IPS-15b (cell line): Measurements from ENCODE around the gene SMIM12.

ENCODE experiments used
- H3K27me3 ChIP-seq: one replicate; pipeline ENCODE4 v1.6.1; 2013; ENCODE audit warnings: low read length; ENCODE audit not compliant: control insufficient read depth, insufficient read depth
- H3K36me3 ChIP-seq: one replicate; pipeline ENCODE4 v1.6.1; 2013; ENCODE audit warnings: low read length; ENCODE audit not compliant: control insufficient read depth, insufficient read depth
- H3K4me1 ChIP-seq: one replicate; pipeline ENCODE4 v1.6.1; 2013; ENCODE audit warnings: mild to moderate bottlenecking, low read length; ENCODE audit not compliant: control insufficient read depth, insufficient read depth
- H3K4me3 ChIP-seq: one replicate; pipeline ENCODE4 v1.5.1; 2013; ENCODE audit warnings: low read depth, low read length
- H3K9ac ChIP-seq: one replicate; pipeline ENCODE4 v1.6.1; 2013; ENCODE audit warnings: low read depth, mild to moderate bottlenecking, low read length
- H3K9me3 ChIP-seq: one replicate; pipeline ENCODE4 v1.6.1; 2013; ENCODE audit warnings: mild to moderate bottlenecking, low read length; ENCODE audit not compliant: control insufficient read depth, insufficient read depth

Gene SMIM12

GRCh38 chr1:34898330-34898761, 38.8 kb upstream of the SMIM12 start:
- Histone ChIP-seq H3K9me3 (no peaks in the 10 kb centered on the region), H3K9ac (no peak overlapping the region), H3K4me1 (no peaks in the 10 kb centered on the region), H3K36me3 (no peaks in the 10 kb centered on the region), H3K4me3 (no peak overlapping the region), H3K27me3 (no peaks in the 10 kb centered on the region)

- no peaks in the 10 kb centered on the region for H3K4me1 ChIP-seq
- no peak overlapping the region for H3K4me3 ChIP-seq
- H3K27me3 ChIP-seq, result no peaks in the 10 kb centered on the region
- no peaks in the 10 kb centered on the region for H3K9me3 ChIP-seq
- H3K9ac ChIP-seq, result no peak overlapping the region
- H3K36me3 ChIP-seq, result no peaks in the 10 kb centered on the region
Observed at GRCh38 chr1:34896612-34897011, 37.1 kb upstream of the SMIM12 start.

DNA sequence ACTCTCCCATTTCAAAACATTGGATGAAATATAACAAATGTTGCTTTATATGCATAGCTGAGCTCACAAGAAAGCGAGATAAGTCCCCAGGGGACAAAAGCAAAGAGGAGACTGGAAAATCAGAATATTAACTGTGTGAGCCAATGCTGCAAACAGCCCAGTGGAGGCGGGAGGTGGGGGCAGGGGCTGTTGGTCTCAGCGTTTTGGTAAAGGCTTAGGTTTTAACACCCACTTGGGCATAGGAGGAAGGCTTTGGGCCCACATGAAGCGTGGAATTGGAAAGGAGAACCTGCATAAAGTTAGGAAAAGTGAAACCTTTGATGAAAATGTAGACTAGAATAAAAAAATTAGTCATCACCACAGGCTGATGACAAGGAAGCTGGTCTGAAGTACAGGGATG, 30.2 kb upstream of the SMIM12 start:
- H3K36me3 ChIP-seq, result no peaks in the 10 kb centered on the region
- H3K9ac ChIP-seq, result no peak overlapping the region
- H3K4me3 ChIP-seq, result no peak overlapping the region
- no peaks in the 10 kb centered on the region for H3K4me1 ChIP-seq
- H3K27me3 ChIP-seq, result peaks cover 5% of the 10 kb centered on the region
- no peaks in the 10 kb centered on the region for H3K9me3 ChIP-seq

DNA sequence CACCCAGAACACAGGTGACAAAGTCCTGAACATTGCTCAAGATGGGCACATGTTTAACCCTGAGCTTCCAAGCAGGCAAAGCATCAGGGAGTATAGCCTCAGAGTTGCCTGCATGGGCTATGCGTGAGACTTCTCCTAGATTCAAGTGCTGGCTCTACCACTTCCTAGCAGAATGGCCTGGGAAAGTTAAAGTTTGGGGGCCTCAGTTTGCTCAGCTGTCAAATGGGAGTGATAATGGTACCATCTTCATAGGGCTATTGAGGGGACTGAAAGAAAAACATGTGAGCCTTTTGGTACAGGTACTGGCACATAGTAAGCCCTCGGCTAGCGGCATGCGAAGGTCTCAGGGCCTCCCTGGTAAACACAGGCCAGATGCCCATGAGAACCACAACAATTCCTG, 28.0 kb upstream of the SMIM12 start:
- no peak overlapping the region for H3K9ac ChIP-seq
- H3K36me3 ChIP-seq, result no peaks in the 10 kb centered on the region
- no peaks in the 10 kb centered on the region for H3K4me1 ChIP-seq
- no peak overlapping the region for H3K4me3 ChIP-seq
- peaks cover 12% of the 10 kb centered on the region for H3K27me3 ChIP-seq
- no peaks in the 10 kb centered on the region for H3K9me3 ChIP-seq

DNA sequence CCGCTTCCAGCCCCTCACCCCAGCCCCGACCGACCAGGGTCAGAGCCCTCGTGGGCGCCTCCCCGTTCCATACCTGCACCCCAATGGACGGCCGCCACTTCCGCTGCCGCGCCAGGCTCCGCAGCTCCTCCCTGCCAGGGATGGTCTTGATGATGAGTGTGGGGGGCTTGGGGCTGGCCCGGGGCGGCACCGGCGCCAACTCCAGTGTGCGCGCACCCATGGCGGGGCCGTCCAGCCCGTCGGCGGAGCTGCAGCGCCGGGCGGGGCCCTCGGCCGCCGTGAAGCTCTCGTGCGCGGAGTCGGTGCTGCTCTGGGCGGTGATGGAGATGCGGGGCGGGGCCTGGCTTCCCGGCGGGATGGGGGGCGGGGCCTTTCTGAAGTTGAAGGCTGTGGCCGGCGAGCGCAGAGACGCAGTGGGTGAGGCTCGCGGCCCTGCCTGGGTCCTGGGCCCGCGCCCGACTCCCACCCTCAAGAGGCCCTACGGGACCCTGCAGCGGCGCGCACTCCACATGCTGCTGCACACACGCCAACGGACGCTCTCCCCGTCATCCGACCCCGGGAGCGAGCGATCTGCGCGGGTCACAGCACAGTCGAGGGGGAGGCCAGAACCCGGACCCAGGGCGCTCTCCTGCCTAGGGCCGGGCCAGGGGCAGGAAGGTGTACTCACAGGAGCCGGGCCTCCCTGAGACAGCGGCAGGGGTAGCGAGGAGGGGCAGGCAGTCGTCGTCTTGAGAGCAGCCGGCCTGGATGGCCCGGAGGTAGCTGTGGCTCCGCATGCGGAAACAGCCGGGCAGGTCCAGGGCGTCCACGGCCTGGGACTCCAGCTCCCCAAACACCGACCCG, 26.1 kb upstream of the SMIM12 start:
- Histone ChIP-seq H3K36me3 (no peaks in the 10 kb centered on the region), H3K4me3 (peak overlapping the region; percentile 79), H3K9ac (peak overlapping the region; percentile 47), H3K9me3 (no peaks in the 10 kb centered on the region), H3K27me3 (peaks cover 12% of the 10 kb centered on the region), H3K4me1 (no peaks in the 10 kb centered on the region)

DNA sequence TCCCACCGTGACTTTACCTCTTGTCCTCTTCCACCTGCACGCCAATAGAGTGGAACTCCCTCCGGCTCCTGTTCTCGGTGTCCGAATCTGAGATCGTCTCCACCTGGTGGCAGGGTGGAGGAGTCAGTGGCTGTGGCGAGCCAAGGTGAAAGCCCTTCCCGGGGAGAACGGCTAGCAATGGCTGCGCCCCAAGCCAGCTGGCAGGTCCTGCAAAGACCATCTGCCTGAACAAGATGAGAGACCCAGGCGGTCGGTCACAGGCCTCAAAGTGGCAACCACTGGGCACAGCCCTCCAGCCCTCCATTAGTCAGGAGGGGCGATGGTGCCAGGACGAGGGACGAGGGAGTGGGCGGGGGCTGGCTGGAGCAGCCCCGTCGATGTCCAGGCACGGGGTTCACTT, 25.4 kb upstream of the SMIM12 start:
- H3K4me3 ChIP-seq, result peak overlapping the region; percentile 79
- no peaks in the 10 kb centered on the region for H3K9me3 ChIP-seq
- peaks cover 12% of the 10 kb centered on the region for H3K27me3 ChIP-seq
- no peaks in the 10 kb centered on the region for H3K36me3 ChIP-seq
- no peak overlapping the region for H3K9ac ChIP-seq
- no peaks in the 10 kb centered on the region for H3K4me1 ChIP-seq

- Histone ChIP-seq H3K4me1 (no peaks in the 10 kb centered on the region), H3K4me3 (peak overlapping the region; percentile 79), H3K27me3 (peaks cover 12% of the 10 kb centered on the region), H3K36me3 (no peaks in the 10 kb centered on the region), H3K9ac (no peak overlapping the region), H3K9me3 (no peaks in the 10 kb centered on the region)
Observed at GRCh38 chr1:34884536-34884935, 25.0 kb upstream of the SMIM12 start.

GRCh38 chr1:34879230-34879629, 19.7 kb upstream of the SMIM12 start:
- H3K36me3 ChIP-seq, result no peaks in the 10 kb centered on the region
- H3K27me3 ChIP-seq, result peaks cover 3% of the 10 kb centered on the region
- H3K9ac ChIP-seq, result no peak overlapping the region
- no peaks in the 10 kb centered on the region for H3K9me3 ChIP-seq
- H3K4me1 ChIP-seq, result no peaks in the 10 kb centered on the region
- H3K4me3 ChIP-seq, result no peak overlapping the region

- no peak overlapping the region for H3K9ac ChIP-seq
- H3K9me3 ChIP-seq, result no peaks in the 10 kb centered on the region
- H3K36me3 ChIP-seq, result no peaks in the 10 kb centered on the region
- H3K4me3 ChIP-seq, result no peak overlapping the region
- H3K4me1 ChIP-seq, result no peaks in the 10 kb centered on the region
- no peaks in the 10 kb centered on the region for H3K27me3 ChIP-seq
Observed at GRCh38 chr1:34876406-34876805, 16.9 kb upstream of the SMIM12 start.

DNA sequence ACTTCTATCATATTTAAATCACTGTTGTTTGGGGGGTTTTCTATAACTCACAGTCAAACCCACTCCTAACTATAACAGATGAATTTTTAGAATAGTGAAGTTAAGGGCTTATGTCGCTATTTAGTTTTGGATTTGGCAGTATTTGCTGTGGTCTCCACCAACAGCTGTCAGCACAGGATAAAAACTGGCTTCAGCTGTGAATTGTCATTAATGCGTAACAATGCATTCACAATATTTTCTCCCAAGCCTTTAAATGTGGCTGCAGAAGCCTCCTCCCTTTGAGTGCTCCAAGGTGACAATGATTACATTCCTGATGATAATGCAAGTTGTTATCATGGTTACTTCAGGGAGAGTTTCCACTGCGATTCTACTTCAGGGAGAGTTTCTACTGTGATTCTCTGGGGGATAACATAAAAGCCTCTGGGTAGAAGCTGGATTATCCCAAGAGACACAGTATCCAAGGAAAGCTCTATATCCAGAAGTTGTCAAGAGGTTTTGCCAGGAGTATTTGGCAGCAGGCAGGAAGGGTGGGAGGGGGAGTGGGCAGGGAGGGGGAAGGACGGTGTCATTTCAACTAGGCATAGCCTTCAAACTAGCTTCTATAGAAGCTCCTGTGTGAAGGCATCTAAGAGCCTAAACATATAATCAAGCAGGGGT, 14.9 kb upstream of the SMIM12 start:
- H3K36me3 ChIP-seq, result no peaks in the 10 kb centered on the region
- H3K27me3 ChIP-seq, result no peaks in the 10 kb centered on the region
- H3K9me3 ChIP-seq, result no peaks in the 10 kb centered on the region

GRCh38 chr1:34872133-34872503, 12.6 kb upstream of the SMIM12 start:
- H3K4me1 ChIP-seq, result no peaks in the 10 kb centered on the region
- no peaks in the 10 kb centered on the region for H3K9me3 ChIP-seq
- peaks cover 7% of the 10 kb centered on the region for H3K27me3 ChIP-seq
- H3K9ac ChIP-seq, result no peak overlapping the region
- H3K36me3 ChIP-seq, result peaks cover 4% of the 10 kb centered on the region
- no peak overlapping the region for H3K4me3 ChIP-seq

More for the DNA sequence above, 14.9 kb upstream of the SMIM12 start:
- Histone ChIP-seq H3K4me3 (no peak overlapping the region), H3K9ac (no peak overlapping the region), H3K4me1 (no peaks in the 10 kb centered on the region)
